ENCODE measurements around the gene IGSF8. TPM values are rescaled to one million over a fixed set of nuclear protein-coding genes. Genes with fewer than 3 reads are reported as not detected.

Gene IGSF8
- polyA plus RNA-seq, 2 of the 4 experiments (the other 2 are of a cell fraction): 7.3 to 7.8 TPM

GRCh38 chr1:160047111-160047991, 51.1 kb downstream of the IGSF8 start:
- 50% methylated on average over 9 of the region's 9 CpGs for WGBS (ENCODE audit: missing lambda C conversion rate)
- Histone ChIP-seq H3K4me2 (peak overlapping the region; percentile 68), H3K4me1 (peaks cover 8% of the 10 kb centered on the region; the same call in 2 of the 3 replicates), H3K4me3 (0 out of 3 replicates have a peak overlapping the region, but pooled peaks have one; percentile 17), H3K9me3 (no peaks in the 10 kb centered on the region), H3K27ac (no peak overlapping the region)
- ChIA-PET CTCF (interaction anchor here (1.2 to 15.0 kb wide), 22 partner anchors 8 to 330 kb away, joined by 3 to 258 read pairs (median 8); partner anchors contain the start of genes KCNJ10, KCNJ9 and PIGM), POLR2A (no interaction called here)
- FAIRE-seq (no peak), DNase-seq (ENCODE audit: low read depth in 1 of 2, low spot score in 1 of 2) (no peak), ATAC-seq (no peak; a peak in 1 of 6 replicates)
- no peak for TF ChIP-seq RCOR1 (IDR thresholded peaks at IDR 0.05; ENCODE audit: low read depth, low read length)
- TF ChIP-seq FOSL2 (IDR thresholded peaks at IDR 0.05): no peak
- TF ChIP-seq FOSL2 (CRISPR knock-in tag; IDR thresholded peaks at IDR 0.05): no peak
- TF ChIP-seq POLR2A (IDR thresholded peaks at IDR 0.05; ENCODE audit: low read length): no peak

- FAIRE-seq: no peak
Measured at GRCh38 chr1:160046494-160047110, 51.8 kb downstream of the IGSF8 start.

More at GRCh38 chr1:160046494-160047110, 51.8 kb downstream of the IGSF8 start:
- CTCF ChIA-PET: interaction anchor here (1.0 to 15.0 kb wide), 27 partner anchors 9 to 331 kb away, joined by 3 to 258 read pairs (median 5); partner anchors contain the start of genes KCNJ10, KCNJ9 and PIGM
- ATAC-seq (peak; percentile 73 to 91), DNase-seq (ENCODE audit: low read depth in 1 of 2, low spot score in 1 of 2) (peak; percentile 26 to 75)
- Histone ChIP-seq H3K9me3 (no peaks in the 10 kb centered on the region), H3K4me2 (peak overlapping the region; percentile 68), H3K27ac (no peak overlapping the region), H3K4me1 (peaks cover 8% of the 10 kb centered on the region; the same call in 2 of the 3 replicates), H3K4me3 (0 out of 3 replicates have a peak overlapping the region, but pooled peaks have one; percentile 17)
- 13% methylated on average over 11 of the region's 11 CpGs for WGBS (ENCODE audit: missing lambda C conversion rate)
- POLR2A ChIA-PET: no interaction called here
- TF ChIP-seq MYC (IDR thresholded peaks at IDR 0.05; ENCODE audit: borderline replicate concordance, low read length) (no peak), MAZ (IDR thresholded peaks at IDR 0.05; ENCODE audit: borderline replicate concordance, low read depth, low read length) (no peak), NPAS2 (CRISPR knock-in tag; IDR thresholded peaks at IDR 0.05; ENCODE audit: borderline replicate concordance) (no peak), EHF (CRISPR knock-in tag; IDR thresholded peaks at IDR 0.05) (no peak), E2F6 (IDR thresholded peaks at IDR 0.05; ENCODE audit: borderline replicate concordance, low read depth) (no peak), KDM1A (IDR thresholded peaks at IDR 0.05; ENCODE audit: low read depth) (no peak), KDM5A (IDR thresholded peaks at IDR 0.05) (no peak), SMC3 (IDR thresholded peaks at IDR 0.05) (peak; percentile 38; the same call in 1 of the 3 replicates), USF2 (IDR thresholded peaks at IDR 0.05) (no peak), ELK1 (IDR thresholded peaks at IDR 0.05; ENCODE audit: low read depth, low read length) (no peak), PBX3 (IDR thresholded peaks at IDR 0.05) (no peak), POLR2A (IDR thresholded peaks at IDR 0.05; ENCODE audit: low read length) (no peak), MAX (IDR thresholded peaks at IDR 0.05) (no peak), HDAC2 (IDR thresholded peaks at IDR 0.05) (no peak), BCL3 (IDR thresholded peaks at IDR 0.05) (no peak), ZNF302 (CRISPR knock-in tag; IDR thresholded peaks at IDR 0.05) (no peak), RFX5 (IDR thresholded peaks at IDR 0.05) (no peak), ATOH8 (CRISPR knock-in tag; IDR thresholded peaks at IDR 0.05; ENCODE audit: low read depth) (no peak), CEBPB (IDR thresholded peaks at IDR 0.05) (no peak), TFCP2L1 (CRISPR knock-in tag; IDR thresholded peaks at IDR 0.05) (no peak), JUNB (IDR thresholded peaks at IDR 0.05) (no peak), NR3C1 (IDR thresholded peaks at IDR 0.05) (no peak), RAD21 (conservative IDR thresholded peaks at IDR 0.05 in 1 of 2, IDR thresholded peaks at IDR 0.05 in 1 of 2) (peak; percentile 67 to 71), NFE2L2 (conservative IDR thresholded peaks at IDR 0.05; ENCODE audit: low read length) (no peak), CTCF (IDR thresholded peaks at IDR 0.05) (peak; percentile 72)

Measured in A549 (cell line).